Peyer's patch (tissue), 4 donors: ENCODE measurements around the gene RGS3. TPM values are rescaled to one million over a fixed set of nuclear protein-coding genes. Genes with fewer than 3 reads are reported as not detected.

Source experiments
- DNase-seq, 3 donors: peaks; one replicate each; pipeline ENCODE4 v3.0.0-alpha.2; 2017 to 2019
- H3K27ac ChIP-seq, 4 donors: fragments of 200-600 bp; sonication (generic); one replicate each; pipeline ENCODE4 v1.5.1; 2016 to 2019
- H3K27me3 ChIP-seq, 2 donors: fragments of 200-600 bp; sonication (generic); one replicate each; pipeline ENCODE4 v1.5.1; 2019
- H3K36me3 ChIP-seq, 3 donors: fragments of 200-600 bp; sonication (generic); one replicate each; pipeline ENCODE4 v1.5.1; 2016 to 2019
- H3K4me1 ChIP-seq, 4 donors: fragments of 200-600 bp; sonication (generic); one replicate each; pipeline ENCODE4 v1.5.1; 2016 to 2019
- H3K4me3 ChIP-seq, 4 donors: fragments of 200-600 bp; sonication (generic); 1 replicate in 3 of 4; 2 replicates in 1 of 4; pipeline ENCODE4 v1.5.1; 2016 to 2019; ENCODE audit warnings: mild to moderate bottlenecking in 1 of 4
- H3K9me3 ChIP-seq, 4 donors: fragments of 200-600 bp; sonication (generic); one replicate each; pipeline ENCODE4 v1.5.1; 2016 to 2019; ENCODE audit warnings: mild to moderate bottlenecking in 1 of 4
- CTCF ChIP-seq, 6 experiments: fragments of 450-650 bp in 4 of 6; fragments of 200-600 bp in 2 of 6; sonication (generic) in 1 of 6; IDR thresholded peaks; one replicate each; pipeline ENCODE4 v1.5.1; 2017 to 2019; ENCODE audit warnings: antibody characterized with exemption in 6 of 6, mild to moderate bottlenecking in 3 of 6, moderate library complexity in 1 of 6
- POLR2A ChIP-seq, 2 donors: fragments of 450-650 bp; IDR thresholded peaks; one replicate each; pipeline ENCODE4 v1.5.1; 2017; ENCODE audit warnings: antibody characterized with exemption in 2 of 2, mild to moderate bottlenecking in 2 of 2, moderate library complexity in 2 of 2
- total RNA-seq, 4 donors: library from RNA; depleted of rRNA; stranded (reverse); fragments of >200 nt; gene quantifications; one replicate each; pipeline ENCODE4 v1.1.0, GENCODE V29; 2016

Gene RGS3
- total RNA-seq, 4 donors from 2014 or later = 55.3 to 113 (median 88.6) TPM

- H3K9me3 ChIP-seq = no peaks in the 10 kb centered on the region
- H3K27me3 ChIP-seq = no peaks in the 10 kb centered on the region
- peak in 2 of 3 donors; percentile 19 to 23 for DNase-seq
- H3K27ac ChIP-seq = no peak overlapping the region
- H3K4me3 ChIP-seq = no peak overlapping the region
- peaks cover 0 to 24% (median 0%) of the 10 kb centered on the region in 4 donors for H3K4me1 ChIP-seq
- no peaks in the 10 kb centered on the region for H3K36me3 ChIP-seq
- TF ChIP-seq POLR2A (IDR thresholded peaks at IDR 0.05) (no peak), CTCF (IDR thresholded peaks at IDR 0.05) (no peak)
These were observed 160.4 kb downstream of the RGS3 start for GRCh38 chr9:113623851-113624485.

- Histone ChIP-seq H3K27me3 (no peaks in the 10 kb centered on the region), H3K4me1 (peaks cover 0 to 24% (median 0%) of the 10 kb centered on the region in 4 donors), H3K27ac (no peak overlapping the region), H3K9me3 (no peaks in the 10 kb centered on the region), H3K4me3 (no peak overlapping the region), H3K36me3 (no peaks in the 10 kb centered on the region)
- DNase-seq = peak in 2 of 3 donors; percentile 15 to 30
- no peak for TF ChIP-seq CTCF (IDR thresholded peaks at IDR 0.05)
- TF ChIP-seq POLR2A (IDR thresholded peaks at IDR 0.05) = no peak
These were observed 161.2 kb downstream of the RGS3 start for GRCh38 chr9:113624721-113625120.

- Histone ChIP-seq H3K4me1 (peaks cover 0 to 16% (median 0%) of the 10 kb centered on the region in 4 donors), H3K9me3 (no peaks in the 10 kb centered on the region), H3K27ac (no peak overlapping the region), H3K27me3 (no peaks in the 10 kb centered on the region), H3K36me3 (no peaks in the 10 kb centered on the region), H3K4me3 (no peak overlapping the region)
- DNase-seq = peak in 1 of 3 donors; percentile 31
- TF ChIP-seq CTCF (IDR thresholded peaks at IDR 0.05) = no peak
- TF ChIP-seq POLR2A (IDR thresholded peaks at IDR 0.05) = no peak
These were observed 162.0 kb downstream of the RGS3 start for GRCh38 chr9:113625486-113625885.

- H3K4me1 ChIP-seq = peaks cover 0 to 10% (median 0%) of the 10 kb centered on the region in 4 donors
- no peak overlapping the region for H3K4me3 ChIP-seq
- no peak overlapping the region for H3K27ac ChIP-seq
- TF ChIP-seq CTCF (IDR thresholded peaks at IDR 0.05) = no peak
- no peak for TF ChIP-seq POLR2A (IDR thresholded peaks at IDR 0.05)
- DNase-seq = peak in 2 of 3 donors; percentile 38 to 43
- no peaks in the 10 kb centered on the region for H3K9me3 ChIP-seq
- H3K27me3 ChIP-seq = no peaks in the 10 kb centered on the region
- no peaks in the 10 kb centered on the region for H3K36me3 ChIP-seq
These were observed 163.4 kb downstream of the RGS3 start for GRCh38 chr9:113626735-113627495.

- TF ChIP-seq CTCF (IDR thresholded peaks at IDR 0.05) (no peak), POLR2A (IDR thresholded peaks at IDR 0.05) (no peak)
- Histone ChIP-seq H3K9me3 (no peaks in the 10 kb centered on the region), H3K27me3 (no peaks in the 10 kb centered on the region), H3K27ac (no peak overlapping the region), H3K4me1 (peaks cover 0 to 10% (median 0%) of the 10 kb centered on the region in 4 donors), H3K36me3 (no peaks in the 10 kb centered on the region), H3K4me3 (no peak overlapping the region)
- no peak for DNase-seq
These were observed 165.1 kb downstream of the RGS3 start for GRCh38 chr9:113628621-113629020.
